Gastroesophageal sphincter (tissue), 4 donors: ENCODE results near the gene NR1H2. TPM values are rescaled to one million over a fixed set of nuclear protein-coding genes. Genes with fewer than 3 reads are reported as not detected.
A peak's percentile ranks its signal among the peaks of the same experiment; 100 is the strongest.

ENCODE experiments used
- ATAC-seq: fragments of 150-250 bp; one replicate; pipeline ENCODE4 v1.9.1; 2016; ENCODE audit warnings: mild to moderate bottlenecking, moderate library complexity
- H3K27ac ChIP-seq, 4 donors: fragments of 200-600 bp; sonication (generic) in 3 of 4; 1 replicate in 3 of 4; 2 replicates in 1 of 4; pipeline ENCODE4 v1.5.1; 2016 to 2019
- H3K27me3 ChIP-seq: fragments of 200-600 bp; sonication (generic); one replicate; pipeline ENCODE4 v1.5.1; 2019
- H3K36me3 ChIP-seq, 2 donors: fragments of 200-600 bp; sonication (generic); one replicate each; pipeline ENCODE4 v1.5.1; 2019; ENCODE audit warnings: control low read depth in 1 of 2
- H3K4me1 ChIP-seq, 3 donors: fragments of 200-600 bp; sonication (generic); 1 replicate in 2 of 3; 2 replicates in 1 of 3; pipeline ENCODE4 v1.5.1; 2016 to 2019; ENCODE audit warnings: control low read depth in 2 of 3
- H3K4me3 ChIP-seq, 2 donors: fragments of 200-600 bp; sonication (generic); one replicate each; pipeline ENCODE4 v1.5.1; 2019; ENCODE audit warnings: mild to moderate bottlenecking in 1 of 2, moderate library complexity in 1 of 2
- H3K9me3 ChIP-seq, 3 donors: fragments of 200-600 bp; sonication (generic); one replicate each; pipeline ENCODE4 v1.5.1; 2017 to 2019; ENCODE audit warnings: control low read depth in 2 of 3
- CTCF ChIP-seq, 4 experiments: fragments of 200-600 bp in 2 of 4; fragments of 450-650 bp in 2 of 4; sonication (generic) in 1 of 4; IDR thresholded peaks; one replicate each; pipeline ENCODE4 v1.5.1; 2017 to 2019; ENCODE audit warnings: antibody characterized with exemption in 4 of 4, mild to moderate bottlenecking in 2 of 4, moderate library complexity in 2 of 4
- EP300 ChIP-seq: sonication (generic); formaldehyde crosslinking; IDR thresholded peaks from one replicate; pipeline ENCODE4 v1.6.1; 2017; ENCODE audit warnings: antibody characterized with exemption, mild to moderate bottlenecking
- POLR2A ChIP-seq, 2 donors: fragments of 450-650 bp; IDR thresholded peaks; one replicate each; pipeline ENCODE4 v1.6.1; 2017; ENCODE audit warnings: antibody characterized with exemption in 2 of 2, mild to moderate bottlenecking in 2 of 2, moderate library complexity in 1 of 2
- POLR2AphosphoS5 ChIP-seq: sonication (generic); formaldehyde crosslinking; IDR thresholded peaks from one replicate; pipeline ENCODE4 v1.6.1; 2017; ENCODE audit warnings: antibody characterized with exemption
- WGBS, 2 donors: methylation state at CpG; one replicate each; pipeline ENCODE4 v1.1.5; 2018; ENCODE audit warnings: low coverage in 1 of 2; 5-methylcytosine and 5-hydroxymethylcytosine counted together
- total RNA-seq, 4 donors: library from RNA; depleted of rRNA; stranded (reverse); fragments of >200 nt; gene quantifications; one replicate each; pipeline ENCODE4 v1.1.0, GENCODE V29; 2016

Gene NR1H2
- total RNA-seq, 4 donors from 2014 or later, result 138 to 191 (median 145) TPM

DNA sequence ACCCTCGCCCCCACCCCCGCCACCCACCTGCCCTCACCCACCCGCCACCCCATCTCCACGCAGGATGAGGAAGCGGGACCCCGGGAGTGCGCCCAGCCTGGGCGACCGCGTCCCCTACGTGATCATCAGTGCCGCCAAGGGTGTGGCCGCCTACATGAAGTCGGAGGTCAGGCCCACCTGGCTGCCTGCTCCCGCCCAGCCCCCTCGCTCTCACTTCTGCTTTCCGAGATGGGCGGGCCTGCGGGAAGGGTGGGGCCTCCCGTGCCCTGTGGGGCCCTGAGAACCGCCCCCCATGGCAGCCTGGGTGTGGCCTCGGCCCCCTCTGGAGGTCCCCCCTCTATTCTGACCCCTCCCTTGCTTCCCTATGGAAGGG lies 39.4 kb downstream of the NR1H2 start:
- Histone ChIP-seq H3K4me1 (peaks cover 0 to 17% (median 4%) of the 10 kb centered on the region in 3 donors), H3K27ac (no peak overlapping the region), H3K4me3 (no peak overlapping the region), H3K9me3 (no peaks in the 10 kb centered on the region), H3K36me3 (no peaks in the 10 kb centered on the region), H3K27me3 (peaks cover 47% of the 10 kb centered on the region)
- peak; percentile 16 for ATAC-seq
- WGBS, 2 donors, result 90% methylated on average over 4 of the region's 22 CpGs; no CpG with 5 or more reads in 1 of the 2 donors
- TF ChIP-seq POLR2A (IDR thresholded peaks at IDR 0.05) (no peak), EP300 (no peak), POLR2AphosphoS5 (no peak), CTCF (IDR thresholded peaks at IDR 0.05) (no peak)

GRCh38 chr19:50416034-50416977 lies 40.0 kb downstream of the NR1H2 start:
- Histone ChIP-seq H3K4me1 (peaks cover 0 to 17% (median 4%) of the 10 kb centered on the region in 3 donors), H3K4me3 (no peak overlapping the region), H3K27me3 (peaks cover 53% of the 10 kb centered on the region), H3K27ac (no peak overlapping the region), H3K36me3 (no peaks in the 10 kb centered on the region), H3K9me3 (no peaks in the 10 kb centered on the region)
- no peak for ATAC-seq
- 84 to 100% methylated on average over 1 to 11 of the region's 35 CpGs for WGBS, 2 donors
- TF ChIP-seq POLR2AphosphoS5 (no peak), EP300 (no peak), CTCF (IDR thresholded peaks at IDR 0.05) (no peak), POLR2A (IDR thresholded peaks at IDR 0.05) (no peak)

DNA sequence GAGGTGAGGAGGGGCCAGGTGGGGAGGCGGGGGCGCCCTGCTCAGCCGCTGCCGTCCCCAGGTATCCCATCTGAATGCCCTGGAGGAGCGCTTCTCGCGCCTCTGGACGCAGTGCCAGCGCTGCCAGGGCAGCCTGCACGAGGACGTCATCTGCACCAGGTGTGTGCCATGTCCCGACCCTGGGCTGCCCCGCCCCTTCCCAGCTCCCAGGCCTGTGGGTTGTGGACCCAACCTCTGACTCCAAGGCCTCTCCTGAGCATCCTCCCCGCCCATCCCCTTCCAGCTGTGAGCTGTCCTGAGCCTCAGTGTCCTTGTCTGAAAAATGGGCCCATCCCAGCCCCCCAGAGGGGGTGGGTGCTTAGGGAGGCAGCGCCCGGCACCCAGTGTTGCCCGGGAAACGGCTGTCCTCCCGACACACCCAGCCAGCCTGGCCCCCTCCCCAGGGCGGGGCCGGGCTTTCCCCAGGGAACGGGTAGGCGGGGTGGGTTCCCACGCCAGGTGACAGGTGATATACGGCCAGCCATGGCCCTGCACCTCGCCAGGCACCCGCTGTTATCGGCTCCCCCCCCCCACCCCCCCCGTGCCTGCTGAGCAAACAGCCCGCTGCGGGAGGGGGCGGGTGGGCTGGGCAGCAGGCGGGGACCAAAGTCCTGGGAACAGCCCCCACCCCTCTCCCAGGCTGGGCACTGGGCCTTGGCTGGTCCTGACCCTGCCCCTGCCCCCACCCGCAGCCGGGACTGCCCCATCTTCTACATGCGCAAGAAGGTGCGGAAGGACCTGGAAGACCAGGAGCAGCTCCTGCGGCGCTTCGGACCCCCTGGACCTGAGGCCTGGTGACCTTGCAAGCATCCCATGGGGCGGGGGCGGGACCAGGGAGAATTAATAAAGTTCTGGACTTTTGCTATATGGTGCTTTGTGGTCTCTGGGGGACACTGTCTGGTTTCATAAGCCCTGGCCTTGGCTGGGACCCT lies 41.1 kb downstream of the NR1H2 start:
- Histone ChIP-seq H3K4me3 (no peak overlapping the region), H3K27me3 (peaks cover 64% of the 10 kb centered on the region), H3K4me1 (peaks cover 0 to 17% (median 4%) of the 10 kb centered on the region in 3 donors), H3K27ac (no peak overlapping the region), H3K9me3 (no peaks in the 10 kb centered on the region), H3K36me3 (no peaks in the 10 kb centered on the region)
- no CpG with 5 or more reads among the region's 42 CpGs for WGBS, 2 donors
- ATAC-seq, result no peak
- TF ChIP-seq POLR2AphosphoS5, result no peak
- TF ChIP-seq CTCF (IDR thresholded peaks at IDR 0.05), result no peak
- TF ChIP-seq EP300, result no peak
- TF ChIP-seq POLR2A (IDR thresholded peaks at IDR 0.05), result no peak

DNA sequence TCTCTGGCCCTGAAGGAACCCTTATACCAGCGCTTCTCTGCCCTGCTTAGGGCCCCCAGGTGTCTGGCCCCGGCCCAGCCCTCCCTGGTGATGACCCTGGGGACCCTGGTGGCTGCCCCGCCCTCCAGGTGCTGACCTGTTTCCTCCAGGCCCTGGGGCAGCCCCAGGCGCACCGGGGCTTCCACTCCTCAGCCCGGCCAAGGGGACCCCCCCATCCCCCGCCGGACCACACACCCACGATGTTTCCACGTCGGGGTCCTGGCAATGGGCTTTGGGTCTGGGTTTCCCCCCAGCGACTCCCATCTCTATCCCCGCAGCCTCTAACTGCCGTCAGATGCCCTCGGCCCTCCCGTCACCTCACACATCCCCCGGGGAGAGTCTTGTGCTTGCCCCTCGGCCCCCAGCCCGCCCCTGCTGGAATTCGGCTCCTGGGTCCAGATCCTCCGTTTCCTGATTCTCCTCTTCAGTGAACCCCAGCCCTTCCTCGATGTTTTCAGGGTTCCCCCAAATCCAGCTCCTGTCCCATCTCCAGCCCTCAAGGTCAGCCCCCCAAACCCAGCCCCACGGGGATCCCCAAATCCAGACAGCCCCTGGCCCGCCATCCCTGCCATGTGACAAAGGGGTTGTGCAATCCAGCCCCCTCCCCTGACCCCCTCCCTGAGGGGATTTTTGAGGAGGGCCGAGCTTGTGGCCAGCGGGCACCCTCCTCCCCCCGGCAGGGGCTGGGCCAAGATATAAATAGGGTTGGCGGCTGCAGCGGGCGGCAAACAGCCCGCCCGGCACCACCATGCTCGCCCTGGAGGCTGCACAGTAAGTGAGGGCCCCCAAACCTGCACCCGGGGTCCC lies 42.1 kb downstream of the NR1H2 start, which contains the start of gene SPIB:
SPIB (plus strand) TSS at position 763 of the 846 bp plus-strand sequence; CDS start at position 788, 25 bp downstream.
- no peak within 1 kb of the TSS for H3K4me3 ChIP-seq
- H3K9me3 ChIP-seq, result no peaks in the 10 kb centered on the region
- no peaks in the 10 kb centered on the region for H3K36me3 ChIP-seq
- no peak within 1 kb of the TSS for H3K27ac ChIP-seq
- H3K4me1 ChIP-seq, result peaks cover 0 to 17% (median 4%) of the 10 kb centered on the region in 3 donors
- ATAC-seq, result no peak
- no peak for TF ChIP-seq POLR2AphosphoS5
- 0 to 34% methylated on average over 2 to 14 of the region's 34 CpGs for WGBS, 2 donors
- peaks cover 74% of the 10 kb centered on the region for H3K27me3 ChIP-seq
